K562 (cell line): ENCODE data around the gene DBX1. TPM values are rescaled to one million over a fixed set of nuclear protein-coding genes. Genes with fewer than 3 reads are reported as not detected.

Experiments used
- CEBPG ChIP-seq, 3 experiments: fragments of 200-800 bp in 1 of 3; sonication (Bioruptor generic) in 1 of 3; sonication (generic) in 1 of 3; formaldehyde crosslinking in 1 of 3; IDR thresholded peaks in 2 of 3; conservative IDR thresholded peaks in 1 of 3; 2 replicates each; pipeline versions ENCODE4 v1.6.1 to v1.8.0; 2016 to 2022; ENCODE audit warnings: missing compliant biosample characterization in 2 of 3, missing genetic modification characterization in 2 of 3, mild to moderate bottlenecking in 1 of 3, missing genetic modification reagents in 1 of 3
- ETV6 ChIP-seq, 3 experiments: fragments of 150-350 bp in 1 of 3; sonication (generic) in 1 of 3; formaldehyde crosslinking in 1 of 3; IDR thresholded peaks; 2 replicates each; pipeline versions ENCODE4 v1.6.1 to v1.8.0; 2014 to 2022; ENCODE audit warnings: borderline replicate concordance in 2 of 3, low read depth in 2 of 3, antibody characterized with exemption in 1 of 3, low read length in 1 of 3, mild to moderate bottlenecking in 1 of 3, missing genetic modification reagents in 1 of 3
- HOMEZ ChIP-seq: fragments of 250-450 bp; sonication (Bioruptor Pico); IDR thresholded peaks from 2 replicates; pipeline ENCODE4 v1.4.0; 2020; ENCODE audit warnings: mild to moderate bottlenecking, moderate library complexity
- ILK ChIP-seq: fragments of 450-650 bp; IDR thresholded peaks from 2 replicates; pipeline ENCODE4 v1.6.1; 2016; ENCODE audit warnings: missing genetic modification characterization, low read depth, mild to moderate bottlenecking, missing compliant biosample characterization, moderate library complexity, borderline replicate concordance
- IRF9 ChIP-seq: fragments of 450-650 bp; IDR thresholded peaks from 2 replicates; pipeline ENCODE4 v1.6.1; 2016; ENCODE audit warnings: missing biosample characterization, missing genetic modification characterization
- MTA1 ChIP-seq: fragments of 450-650 bp; IDR thresholded peaks from 2 replicates; pipeline ENCODE4 v1.6.1; 2017; ENCODE audit warnings: borderline replicate concordance
- PTRF ChIP-seq: fragments of 450-650 bp; IDR thresholded peaks from 2 replicates; pipeline ENCODE4 v1.6.1; 2016; ENCODE audit warnings: mild to moderate bottlenecking, missing genetic modification characterization, missing compliant biosample characterization
- RBBP5 ChIP-seq: fragments of 200-600 bp; sonication (generic); IDR thresholded peaks from 2 replicates; pipeline ENCODE4 v1.6.1; 2012; ENCODE audit warnings: borderline replicate concordance, mild to moderate bottlenecking, low read length, control low read depth, inconsistent platforms; ENCODE audit not compliant: insufficient read depth, poor library complexity, severe bottlenecking
- SIRT6 ChIP-seq: IDR thresholded peaks from one replicate; pipeline ENCODE4 v1.6.1; 2012; ENCODE audit warnings: low read depth, mild to moderate bottlenecking, control low read depth, inconsistent platforms, low read length, moderate library complexity
- SMAD4 ChIP-seq: fragments of 250-450 bp; sonication (Bioruptor Pico); conservative IDR thresholded peaks from 2 replicates; pipeline ENCODE4 v1.8.0; 2021; ENCODE audit warnings: inconsistent platforms, mild to moderate bottlenecking, moderate library complexity
- ZBTB2 ChIP-seq: fragments of 450-650 bp; IDR thresholded peaks from 2 replicates; pipeline ENCODE4 v1.6.1; 2016; ENCODE audit warnings: antibody characterized with exemption
- ZNF140 ChIP-seq: fragments of 250-450 bp; sonication (Bioruptor Pico); IDR thresholded peaks from 2 replicates; pipeline ENCODE4 v1.8.0; 2021; ENCODE audit warnings: moderate library complexity, mild to moderate bottlenecking, inconsistent platforms
- ZNF609 ChIP-seq: sonication (generic); formaldehyde crosslinking; IDR thresholded peaks from 2 replicates; pipeline ENCODE4 v1.8.1; 2023; ENCODE audit warnings: missing genetic modification reagents, mild to moderate bottlenecking, borderline replicate concordance
- polyA plus RNA-seq, 8 experiments: library from polyadenylated mRNA; depleted of rRNA in 4 of 8; stranded (reverse) in 5 of 8; unstranded in 3 of 8; fragments of >200 nt; fragmentation: Nextera tagmentation in 2 of 8; fragmentation: Illumina TruSeq in 1 of 8; extraction: Ambion mirVana in 2 of 8; extraction: Trizol in 1 of 8; gene quantifications; 2 replicates each; pipeline versions ENCODE4 v1.2.1 to v1.2.3, GENCODE V29; 2011 to 2014; ENCODE audit warnings: inconsistent platforms in 1 of 8, missing spikeins in 1 of 8
- total RNA-seq, 7 experiments: library from RNA; depleted of rRNA in 6 of 7; stranded (reverse); fragments of >200 nt in 6 of 7; fragmentation: Illumina TruSeq in 2 of 7; extraction: Trizol in 2 of 7; gene quantifications; 2 replicates each; pipeline versions ENCODE4 v1.2.1 to v1.2.3, GENCODE V29; 2011 to 2021; ENCODE audit warnings: low replicate concordance in 1 of 7

The DBX1 gene
- total and polyA plus RNA-seq, 9 of the 15 experiments (the other 6 are each of a cell fraction or from before 2014, with no cell fraction given): not detected

GRCh38 chr11:20112291-20113148 lies 47.8 kb downstream of the DBX1 start (continued):
- TF ChIP-seq RBBP5 (no peak), MTA1 (0 out of 2 replicates have a peak, but pooled peaks have one; percentile 39), IRF9 (no peak), ZNF609 (CRISPR knock-in tag) (no peak), ETV6 (IDR thresholded peaks at IDR 0.05; ENCODE audit: borderline replicate concordance in 1 of 2, low read depth in 2 of 2, low read length in 1 of 2) (no peak), ETV6 (CRISPR knock-in tag; IDR thresholded peaks at IDR 0.05; ENCODE audit: borderline replicate concordance) (0 out of 2 replicates have a peak, but pooled peaks have one; percentile 64), HOMEZ (CRISPR knock-in tag) (no peak), PTRF (tag) (no peak), SIRT6 (no peak), CEBPG (CRISPR knock-in tag; IDR thresholded peaks at IDR 0.05) (no peak), CEBPG (tag; conservative IDR thresholded peaks at IDR 0.05 in 1 of 2, IDR thresholded peaks at IDR 0.05 in 1 of 2) (no peak), ZBTB2 (no peak; the same call in 1 of the 2 replicates), SMAD4 (CRISPR knock-in tag) (peak; percentile 89), ZNF140 (CRISPR knock-in tag) (no peak), ILK (tag) (no peak)
